GM12878 (cell line): ENCODE measurements around the gene CFAP61. TPM values are rescaled to one million over a fixed set of nuclear protein-coding genes. Genes with fewer than 3 reads are reported as not detected.
A peak's percentile ranks its signal among the peaks of the same experiment; 100 is the strongest.

ENCODE experiments used
- ATF3 ChIP-seq: IDR thresholded peaks from 2 replicates; pipeline ENCODE4 v1.6.1; 2011; ENCODE audit warnings: low read depth, mild to moderate bottlenecking, low read length, moderate library complexity, borderline replicate concordance; ENCODE audit errors: extremely low read depth
- CBX3 ChIP-seq: fragments of 200-600 bp; sonication (generic); IDR thresholded peaks from 2 replicates; pipeline ENCODE4 v1.6.1; 2016; ENCODE audit warnings: low read depth, borderline replicate concordance
- FOXK2 ChIP-seq: fragments of 450-650 bp; IDR thresholded peaks from 2 replicates; pipeline ENCODE4 v1.6.1; 2017; ENCODE audit warnings: mild to moderate bottlenecking, moderate library complexity
- IKZF2 ChIP-seq, 2 experiments: fragments of 450-650 bp; IDR thresholded peaks; 2 replicates each; pipeline ENCODE4 v1.6.1; 2017; ENCODE audit warnings: mild to moderate bottlenecking in 2 of 2, moderate library complexity in 2 of 2
- MTA2 ChIP-seq: fragments of 450-650 bp; IDR thresholded peaks from 2 replicates; pipeline ENCODE4 v1.6.1; 2016; ENCODE audit warnings: low read depth, mild to moderate bottlenecking, moderate library complexity
- NR2C1 ChIP-seq: fragments of 450-650 bp; IDR thresholded peaks from 2 replicates; pipeline ENCODE4 v1.6.1; 2017; ENCODE audit warnings: antibody characterized with exemption, mild to moderate bottlenecking, moderate library complexity
- PBX3 ChIP-seq: IDR thresholded peaks from 2 replicates; pipeline ENCODE4 v1.6.1; 2011; ENCODE audit warnings: mild to moderate bottlenecking, low read depth, low read length, moderate library complexity; ENCODE audit not compliant: insufficient replicate concordance
- SMC3 ChIP-seq: IDR thresholded peaks from 2 replicates; pipeline ENCODE4 v1.6.1; 2011; ENCODE audit warnings: low read length, improper control_type of control experiment, borderline replicate concordance
- polyA plus RNA-seq, 11 experiments: library from polyadenylated mRNA; depleted of rRNA in 4 of 11; unstranded in 6 of 11; stranded (reverse) in 5 of 11; fragments of >200 nt; fragmentation: Nextera tagmentation in 4 of 11; fragmentation: Illumina TruSeq in 1 of 11; extraction: Ambion mirVana in 4 of 11; extraction: Trizol in 1 of 11; gene quantifications; 1 replicate in 1 of 11; 2 replicates in 10 of 11; pipeline versions ENCODE4 v1.2.1 to v1.2.3, GENCODE V29; 2011 to 2016; ENCODE audit warnings: inconsistent platforms in 2 of 11, missing spikeins in 2 of 11, low read depth in 1 of 11
- total RNA-seq, 4 experiments: library from RNA; depleted of rRNA in 3 of 4; stranded (reverse); fragments of >200 nt in 3 of 4; fragmentation: Illumina TruSeq in 1 of 4; extraction: Trizol in 1 of 4; gene quantifications; 2 replicates each; pipeline versions ENCODE4 v1.2.1 to v1.2.3, GENCODE V29; 2013 to 2021
- TF ChIP-seq, protein P1 (sequence below): IDR thresholded peaks from 2 replicates; pipeline ENCODE4 v1.6.1; 2012; ENCODE audit warnings: improper control_type of control experiment, low read depth, low read length; ENCODE audit not compliant: insufficient replicate concordance
- TF ChIP-seq, protein P2 (sequence below): fragments of 450-650 bp; formaldehyde crosslinking; IDR thresholded peaks from 2 replicates; pipeline ENCODE4 v1.5.0; 2022; ENCODE audit warnings: mild to moderate bottlenecking, missing genetic modification characterization
- TF ChIP-seq, protein P3 (sequence below): fragments of 450-650 bp; IDR thresholded peaks from 2 replicates; pipeline ENCODE4 v1.6.1; 2018; ENCODE audit warnings: mild to moderate bottlenecking, low read depth, moderate library complexity; ENCODE audit not compliant: partially characterized antibody
- TF ChIP-seq, protein P4 (sequence below), 3 experiments: IDR thresholded peaks in 2 of 3; conservative IDR thresholded peaks in 1 of 3; 2 replicates each; pipeline ENCODE4 v1.5.1; 2011; ENCODE audit warnings: low read depth in 3 of 3, low read length in 3 of 3, mild to moderate bottlenecking in 3 of 3, control low read depth in 2 of 3, moderate library complexity in 2 of 3, inconsistent platforms in 1 of 3, mixed read lengths in 1 of 3; ENCODE audit not compliant: control insufficient read depth in 2 of 3, insufficient read depth in 1 of 3; ENCODE audit errors: extremely low read depth in 1 of 3

The CFAP61 gene
- total and polyA plus RNA-seq, 10 of the 15 experiments (the other 5 are each of a cell fraction or from before 2014, with no cell fraction given): 0.11 to 0.41 (median 0.24) TPM; not detected in 7

- TF ChIP-seq, protein P1, sequence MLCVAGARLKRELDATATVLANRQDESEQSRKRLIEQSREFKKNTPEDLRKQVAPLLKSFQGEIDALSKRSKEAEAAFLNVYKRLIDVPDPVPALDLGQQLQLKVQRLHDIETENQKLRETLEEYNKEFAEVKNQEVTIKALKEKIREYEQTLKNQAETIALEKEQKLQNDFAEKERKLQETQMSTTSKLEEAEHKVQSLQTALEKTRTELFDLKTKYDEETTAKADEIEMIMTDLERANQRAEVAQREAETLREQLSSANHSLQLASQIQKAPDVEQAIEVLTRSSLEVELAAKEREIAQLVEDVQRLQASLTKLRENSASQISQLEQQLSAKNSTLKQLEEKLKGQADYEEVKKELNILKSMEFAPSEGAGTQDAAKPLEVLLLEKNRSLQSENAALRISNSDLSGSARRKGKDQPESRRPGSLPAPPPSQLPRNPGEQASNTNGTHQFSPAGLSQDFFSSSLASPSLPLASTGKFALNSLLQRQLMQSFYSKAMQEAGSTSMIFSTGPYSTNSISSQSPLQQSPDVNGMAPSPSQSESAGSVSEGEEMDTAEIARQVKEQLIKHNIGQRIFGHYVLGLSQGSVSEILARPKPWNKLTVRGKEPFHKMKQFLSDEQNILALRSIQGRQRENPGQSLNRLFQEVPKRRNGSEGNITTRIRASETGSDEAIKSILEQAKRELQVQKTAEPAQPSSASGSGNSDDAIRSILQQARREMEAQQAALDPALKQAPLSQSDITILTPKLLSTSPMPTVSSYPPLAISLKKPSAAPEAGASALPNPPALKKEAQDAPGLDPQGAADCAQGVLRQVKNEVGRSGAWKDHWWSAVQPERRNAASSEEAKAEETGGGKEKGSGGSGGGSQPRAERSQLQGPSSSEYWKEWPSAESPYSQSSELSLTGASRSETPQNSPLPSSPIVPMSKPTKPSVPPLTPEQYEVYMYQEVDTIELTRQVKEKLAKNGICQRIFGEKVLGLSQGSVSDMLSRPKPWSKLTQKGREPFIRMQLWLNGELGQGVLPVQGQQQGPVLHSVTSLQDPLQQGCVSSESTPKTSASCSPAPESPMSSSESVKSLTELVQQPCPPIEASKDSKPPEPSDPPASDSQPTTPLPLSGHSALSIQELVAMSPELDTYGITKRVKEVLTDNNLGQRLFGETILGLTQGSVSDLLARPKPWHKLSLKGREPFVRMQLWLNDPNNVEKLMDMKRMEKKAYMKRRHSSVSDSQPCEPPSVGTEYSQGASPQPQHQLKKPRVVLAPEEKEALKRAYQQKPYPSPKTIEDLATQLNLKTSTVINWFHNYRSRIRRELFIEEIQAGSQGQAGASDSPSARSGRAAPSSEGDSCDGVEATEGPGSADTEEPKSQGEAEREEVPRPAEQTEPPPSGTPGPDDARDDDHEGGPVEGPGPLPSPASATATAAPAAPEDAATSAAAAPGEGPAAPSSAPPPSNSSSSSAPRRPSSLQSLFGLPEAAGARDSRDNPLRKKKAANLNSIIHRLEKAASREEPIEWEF: no peak
- no peak for TF ChIP-seq NR2C1
- TF ChIP-seq ATF3: no peak
- no peak for TF ChIP-seq CBX3
- TF ChIP-seq MTA2: peak; percentile 77
- no peak for TF ChIP-seq SMC3
- TF ChIP-seq, protein P2, sequence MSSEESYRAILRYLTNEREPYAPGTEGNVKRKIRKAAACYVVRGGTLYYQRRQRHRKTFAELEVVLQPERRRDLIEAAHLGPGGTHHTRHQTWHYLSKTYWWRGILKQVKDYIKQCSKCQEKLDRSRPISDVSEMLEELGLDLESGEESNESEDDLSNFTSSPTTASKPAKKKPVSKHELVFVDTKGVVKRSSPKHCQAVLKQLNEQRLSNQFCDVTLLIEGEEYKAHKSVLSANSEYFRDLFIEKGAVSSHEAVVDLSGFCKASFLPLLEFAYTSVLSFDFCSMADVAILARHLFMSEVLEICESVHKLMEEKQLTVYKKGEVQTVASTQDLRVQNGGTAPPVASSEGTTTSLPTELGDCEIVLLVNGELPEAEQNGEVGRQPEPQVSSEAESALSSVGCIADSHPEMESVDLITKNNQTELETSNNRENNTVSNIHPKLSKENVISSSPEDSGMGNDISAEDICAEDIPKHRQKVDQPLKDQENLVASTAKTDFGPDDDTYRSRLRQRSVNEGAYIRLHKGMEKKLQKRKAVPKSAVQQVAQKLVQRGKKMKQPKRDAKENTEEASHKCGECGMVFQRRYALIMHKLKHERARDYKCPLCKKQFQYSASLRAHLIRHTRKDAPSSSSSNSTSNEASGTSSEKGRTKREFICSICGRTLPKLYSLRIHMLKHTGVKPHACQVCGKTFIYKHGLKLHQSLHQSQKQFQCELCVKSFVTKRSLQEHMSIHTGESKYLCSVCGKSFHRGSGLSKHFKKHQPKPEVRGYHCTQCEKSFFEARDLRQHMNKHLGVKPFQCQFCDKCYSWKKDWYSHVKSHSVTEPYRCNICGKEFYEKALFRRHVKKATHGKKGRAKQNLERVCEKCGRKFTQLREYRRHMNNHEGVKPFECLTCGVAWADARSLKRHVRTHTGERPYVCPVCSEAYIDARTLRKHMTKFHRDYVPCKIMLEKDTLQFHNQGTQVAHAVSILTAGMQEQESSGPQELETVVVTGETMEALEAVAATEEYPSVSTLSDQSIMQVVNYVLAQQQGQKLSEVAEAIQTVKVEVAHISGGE (CRISPR knock-in tag): no peak
- TF ChIP-seq, protein P3, sequence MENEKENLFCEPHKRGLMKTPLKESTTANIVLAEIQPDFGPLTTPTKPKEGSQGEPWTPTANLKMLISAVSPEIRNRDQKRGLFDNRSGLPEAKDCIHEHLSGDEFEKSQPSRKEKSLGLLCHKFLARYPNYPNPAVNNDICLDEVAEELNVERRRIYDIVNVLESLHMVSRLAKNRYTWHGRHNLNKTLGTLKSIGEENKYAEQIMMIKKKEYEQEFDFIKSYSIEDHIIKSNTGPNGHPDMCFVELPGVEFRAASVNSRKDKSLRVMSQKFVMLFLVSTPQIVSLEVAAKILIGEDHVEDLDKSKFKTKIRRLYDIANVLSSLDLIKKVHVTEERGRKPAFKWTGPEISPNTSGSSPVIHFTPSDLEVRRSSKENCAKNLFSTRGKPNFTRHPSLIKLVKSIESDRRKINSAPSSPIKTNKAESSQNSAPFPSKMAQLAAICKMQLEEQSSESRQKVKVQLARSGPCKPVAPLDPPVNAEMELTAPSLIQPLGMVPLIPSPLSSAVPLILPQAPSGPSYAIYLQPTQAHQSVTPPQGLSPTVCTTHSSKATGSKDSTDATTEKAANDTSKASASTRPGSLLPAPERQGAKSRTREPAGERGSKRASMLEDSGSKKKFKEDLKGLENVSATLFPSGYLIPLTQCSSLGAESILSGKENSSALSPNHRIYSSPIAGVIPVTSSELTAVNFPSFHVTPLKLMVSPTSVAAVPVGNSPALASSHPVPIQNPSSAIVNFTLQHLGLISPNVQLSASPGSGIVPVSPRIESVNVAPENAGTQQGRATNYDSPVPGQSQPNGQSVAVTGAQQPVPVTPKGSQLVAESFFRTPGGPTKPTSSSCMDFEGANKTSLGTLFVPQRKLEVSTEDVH: no peak
- TF ChIP-seq, protein P4, sequence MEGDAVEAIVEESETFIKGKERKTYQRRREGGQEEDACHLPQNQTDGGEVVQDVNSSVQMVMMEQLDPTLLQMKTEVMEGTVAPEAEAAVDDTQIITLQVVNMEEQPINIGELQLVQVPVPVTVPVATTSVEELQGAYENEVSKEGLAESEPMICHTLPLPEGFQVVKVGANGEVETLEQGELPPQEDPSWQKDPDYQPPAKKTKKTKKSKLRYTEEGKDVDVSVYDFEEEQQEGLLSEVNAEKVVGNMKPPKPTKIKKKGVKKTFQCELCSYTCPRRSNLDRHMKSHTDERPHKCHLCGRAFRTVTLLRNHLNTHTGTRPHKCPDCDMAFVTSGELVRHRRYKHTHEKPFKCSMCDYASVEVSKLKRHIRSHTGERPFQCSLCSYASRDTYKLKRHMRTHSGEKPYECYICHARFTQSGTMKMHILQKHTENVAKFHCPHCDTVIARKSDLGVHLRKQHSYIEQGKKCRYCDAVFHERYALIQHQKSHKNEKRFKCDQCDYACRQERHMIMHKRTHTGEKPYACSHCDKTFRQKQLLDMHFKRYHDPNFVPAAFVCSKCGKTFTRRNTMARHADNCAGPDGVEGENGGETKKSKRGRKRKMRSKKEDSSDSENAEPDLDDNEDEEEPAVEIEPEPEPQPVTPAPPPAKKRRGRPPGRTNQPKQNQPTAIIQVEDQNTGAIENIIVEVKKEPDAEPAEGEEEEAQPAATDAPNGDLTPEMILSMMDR (IDR thresholded peaks at IDR 0.05 in 2 of 3, conservative IDR thresholded peaks at IDR 0.05 in 1 of 3; ENCODE audit: control insufficient read depth in 2 of 3, extremely low read depth in 1 of 3, insufficient read depth in 1 of 3, low read depth in 3 of 3, low read length in 3 of 3): no peak
- no peak for TF ChIP-seq PBX3
- TF ChIP-seq IKZF2 (IDR thresholded peaks at IDR 0.05): peak in 1 of 2 experiments; percentile 48; a peak in 2 of 4 replicates
- TF ChIP-seq FOXK2: no peak
Measured at GRCh38 chr20:20215976-20216727, 163.8 kb downstream of the CFAP61 start (continued).
